DLD1 (cell line): ENCODE data around the gene OR2AT4.
"Not testable (repeated sequence)": the region's sequence is repeated elsewhere in the genome, so short reads cannot be mapped to it uniquely, and the experiment has no call there.

Experiments
- in situ Hi-C: cut with HindIII; loops from 2 replicates; pipeline ENCODE4 v1.10.0; 2017; ENCODE audit warnings: low sequenced_read_pairs

The OR2AT4 gene

GRCh38 chr11:75069473-75069872, 27.2 kb downstream of the OR2AT4 start:
- in situ Hi-C loops: no loop called here

GRCh38 chr11:75068993-75069392, 27.7 kb downstream of the OR2AT4 start:
- in situ Hi-C loops: no loop called here

DNA sequence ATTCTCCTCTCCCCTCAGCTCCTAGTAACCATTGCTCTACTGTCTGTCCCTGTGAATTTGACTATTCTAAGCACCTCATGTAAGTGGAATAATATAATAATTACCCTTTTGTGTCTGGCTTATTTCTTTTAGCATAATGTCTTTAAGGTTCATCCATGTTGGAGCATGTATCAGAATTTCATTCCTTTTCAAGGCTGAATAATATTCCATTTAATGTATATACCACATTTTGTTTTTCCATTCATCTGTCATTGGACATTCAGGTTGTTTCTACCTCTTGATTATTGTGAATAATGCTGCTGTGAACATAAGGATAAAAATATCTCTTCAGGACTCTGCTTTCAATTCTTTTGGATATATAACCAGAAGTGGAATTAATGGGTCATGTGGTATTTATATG, 28.1 kb downstream of the OR2AT4 start:
- in situ Hi-C loops: no loop called here

GRCh38 chr11:75066061-75066460, 30.6 kb downstream of the OR2AT4 start:
- in situ Hi-C loops: no loop called here

- in situ Hi-C loops: no loop called here
Observed at GRCh38 chr11:75063741-75064314, 32.8 kb downstream of the OR2AT4 start.

DNA sequence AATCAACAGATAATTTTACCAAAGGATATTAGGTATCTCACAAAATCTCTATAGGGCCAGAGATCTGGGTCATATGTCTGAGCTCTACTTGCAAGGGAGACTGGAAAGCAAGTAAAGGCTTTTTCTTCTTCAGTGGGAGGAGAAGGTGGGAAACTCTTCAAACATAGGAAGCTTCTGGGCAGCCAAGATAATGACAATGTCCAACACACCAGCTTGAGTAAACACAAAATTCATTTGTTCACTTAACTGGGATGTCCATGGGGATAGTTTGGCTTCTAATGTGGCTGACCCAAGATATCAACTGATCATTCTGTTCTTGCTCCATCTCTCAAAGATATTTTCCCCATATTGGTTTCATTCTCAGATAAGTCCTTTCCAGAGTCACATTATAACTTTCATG, 37.4 kb downstream of the OR2AT4 start:
- in situ Hi-C loops: no loop called here

DNA sequence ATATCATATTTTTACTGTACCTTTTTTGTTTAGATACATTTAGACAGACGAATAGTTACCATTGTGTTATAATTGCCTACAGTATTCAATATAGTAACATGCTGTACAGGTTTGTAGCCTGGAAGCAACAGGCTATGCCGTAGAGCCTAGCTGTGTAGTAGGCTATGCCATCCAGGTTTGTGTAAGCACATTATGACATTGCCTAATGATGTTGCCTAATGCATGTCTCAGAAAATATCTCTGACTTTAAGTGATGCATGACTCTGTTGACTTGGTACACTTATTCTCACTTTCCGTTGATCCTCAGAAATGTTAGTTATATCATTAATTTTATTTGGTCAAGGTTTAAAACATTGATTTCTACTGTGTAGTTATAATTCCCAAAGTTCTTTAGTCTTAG, 39.9 kb downstream of the OR2AT4 start:
- in situ Hi-C loops: no loop called here

GRCh38 chr11:75055511-75055910, 41.2 kb downstream of the OR2AT4 start:
- in situ Hi-C loops: no loop called here

- in situ Hi-C loops: no loop called here
Observed at GRCh38 chr11:75052457-75052856, 44.2 kb downstream of the OR2AT4 start.

DNA sequence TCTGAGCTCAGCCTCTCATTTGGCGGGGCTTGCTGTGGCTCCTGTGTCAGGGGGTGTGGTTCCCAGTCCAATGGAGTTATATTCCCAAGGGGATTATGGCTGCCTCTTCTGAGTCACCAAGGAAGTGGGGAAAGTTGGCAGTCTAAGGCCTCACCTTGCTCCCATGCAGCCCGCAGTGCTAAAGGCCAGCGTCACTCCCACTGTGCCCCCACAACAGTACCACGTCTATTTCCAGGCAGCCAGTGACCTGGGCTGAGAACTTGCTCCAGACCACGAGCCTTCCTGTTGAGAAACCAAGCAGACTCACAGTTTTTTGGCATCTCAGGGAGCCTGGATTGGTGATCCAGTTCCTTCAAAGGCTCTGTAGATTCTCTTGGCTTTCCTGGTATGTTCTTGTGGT, 45.6 kb downstream of the OR2AT4 start:
- in situ Hi-C loops: no loop called here

- in situ Hi-C loops: no loop called here
Observed at GRCh38 chr11:75050516-75050915, 46.2 kb downstream of the OR2AT4 start.

GRCh38 chr11:75049501-75050266, 47.0 kb downstream of the OR2AT4 start:
- in situ Hi-C loops: not testable (repeated sequence)

GRCh38 chr11:75047191-75047590, 49.5 kb downstream of the OR2AT4 start:
- in situ Hi-C loops: no loop called here

- in situ Hi-C loops: not testable (repeated sequence)
Observed at GRCh38 chr11:75046668-75047067, 50.0 kb downstream of the OR2AT4 start.

GRCh38 chr11:75044381-75045170, 52.1 kb downstream of the OR2AT4 start:
- in situ Hi-C loops: not testable (repeated sequence)

GRCh38 chr11:75041821-75042220, 54.9 kb downstream of the OR2AT4 start:
- in situ Hi-C loops: not testable (repeated sequence)

DNA sequence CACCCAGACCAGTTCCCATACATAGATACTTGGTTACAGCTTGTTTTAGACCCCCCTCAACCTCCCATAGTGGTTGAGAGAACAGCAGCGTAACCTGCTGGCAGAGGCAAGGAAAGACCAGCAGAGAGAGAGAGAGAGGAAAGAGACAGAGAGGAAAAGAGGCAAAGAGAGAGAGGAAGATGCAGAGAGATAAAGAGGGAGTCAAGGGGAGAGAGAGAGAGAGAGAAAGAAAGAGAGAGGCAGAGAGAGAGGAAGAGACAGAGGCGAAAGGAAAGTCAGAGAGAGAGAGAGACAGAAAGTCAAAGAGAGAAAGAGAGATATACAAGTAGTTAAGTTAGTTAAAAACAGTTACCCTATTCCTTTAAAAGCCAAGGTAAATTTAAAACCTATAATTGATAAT, 55.4 kb downstream of the OR2AT4 start:
- in situ Hi-C loops: no loop called here

GRCh38 chr11:75040167-75040770, 56.4 kb downstream of the OR2AT4 start:
- in situ Hi-C loops: no loop called here

DNA sequence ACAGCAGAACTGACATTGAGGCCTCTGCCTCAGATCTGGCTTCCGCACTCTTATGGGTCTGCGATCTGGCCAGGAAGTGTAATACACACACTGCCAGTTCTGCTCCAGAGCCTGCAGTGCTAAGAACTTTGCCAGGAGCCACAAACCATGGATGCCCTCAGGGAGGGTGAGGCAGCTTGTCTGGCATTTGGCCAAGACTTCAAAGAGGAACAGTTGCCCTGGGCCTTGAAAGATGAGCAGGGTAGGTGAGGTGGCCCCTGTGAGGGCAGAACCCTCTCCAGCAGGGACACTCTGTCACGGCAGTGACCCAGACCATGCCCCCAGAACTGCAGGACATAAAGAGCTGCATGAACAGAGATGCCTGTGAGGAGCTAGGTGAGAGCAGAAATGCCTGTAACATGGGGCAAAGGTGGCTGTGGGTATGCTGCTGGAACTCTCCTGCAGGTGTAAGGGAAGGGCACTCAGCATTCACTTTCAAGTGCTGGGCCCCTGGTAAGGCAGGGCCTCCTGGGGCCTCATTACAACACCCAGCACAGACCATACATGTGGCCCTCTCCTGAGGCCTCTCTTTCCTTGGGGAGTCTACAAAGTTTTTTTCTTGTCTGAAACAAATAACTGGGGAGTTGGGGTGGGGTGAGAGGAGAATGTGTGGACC, 60.6 kb downstream of the OR2AT4 start:
- in situ Hi-C loops: no loop called here

DNA sequence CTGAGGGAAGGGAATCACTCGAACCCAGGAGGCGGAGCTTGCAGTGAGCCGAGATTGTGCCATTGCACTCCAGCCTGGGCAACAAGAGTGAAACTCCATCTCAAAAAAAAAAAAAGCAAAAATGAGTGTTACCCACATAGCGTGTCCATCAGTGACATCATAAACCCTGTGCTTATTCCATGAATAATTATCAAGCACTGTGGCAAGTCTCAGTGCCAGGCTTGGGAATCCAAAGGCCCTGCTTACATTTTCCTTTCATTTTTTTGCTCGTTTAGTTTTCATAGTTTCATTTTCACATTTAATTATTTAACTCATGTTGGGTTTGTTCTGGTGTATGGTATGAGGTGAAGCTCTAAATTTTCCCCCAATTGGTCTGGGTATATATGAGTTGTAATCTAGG, 61.4 kb downstream of the OR2AT4 start:
- in situ Hi-C loops: no loop called here

DNA sequence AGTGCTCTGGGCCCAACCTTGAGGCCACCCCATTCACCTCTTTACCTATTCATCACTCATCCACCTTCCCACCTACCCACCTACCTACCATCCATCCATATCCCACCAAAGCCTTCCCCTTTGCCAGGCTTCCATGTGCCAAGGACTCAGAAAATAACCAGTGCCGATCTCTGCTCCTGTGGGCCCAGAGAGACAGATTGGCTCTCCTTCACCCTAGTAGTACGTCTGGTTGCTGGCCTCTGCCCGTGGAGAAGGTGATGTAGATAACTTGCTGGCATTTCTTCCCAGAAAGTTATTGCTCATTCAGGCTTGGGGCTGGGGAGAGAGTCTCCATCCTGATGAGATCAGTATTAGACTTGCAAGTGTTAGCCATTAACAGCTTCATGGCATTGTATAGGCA, 62.8 kb downstream of the OR2AT4 start:
- in situ Hi-C loops: no loop called here
